ENCODE results near the gene MYMX. TPM values are rescaled to one million over a fixed set of nuclear protein-coding genes. Genes with fewer than 3 reads are reported as not detected.

Gene MYMX
- total RNA-seq, 1 experiment from 2014 or later = not detected

- ChIA-PET CTCF (no interaction called here), POLR2A (no interaction called here), RAD21 (ENCODE audit: low non-redundant PET in 1 of 2, low total read pairs in 2 of 2, uncharacterized antibody in 2 of 2, unreplicated experiment in 2 of 2) (no interaction called here)
- H3K27ac ChIP-seq (ENCODE audit: low read depth, low read length) = no peak overlapping the region
- no peaks in the 10 kb centered on the region for H3K9me3 ChIP-seq (ENCODE audit: control insufficient read depth in 1 of 2, insufficient read depth in 1 of 2, low read depth in 1 of 2, low read length in 2 of 2)
- TF ChIP-seq ATF3 (IDR thresholded peaks at IDR 0.05) (no peak), EZH2 (IDR thresholded peaks at IDR 0.05) (no peak), SIN3A (IDR thresholded peaks at IDR 0.05; ENCODE audit: low read depth) (no peak), SRF (IDR thresholded peaks at IDR 0.05; ENCODE audit: low read depth) (no peak), JUND (IDR thresholded peaks at IDR 0.05) (no peak), CBX3 (IDR thresholded peaks at IDR 0.05; ENCODE audit: low read depth) (no peak), REST (IDR thresholded peaks at IDR 0.05; ENCODE audit: low read depth) (no peak), EZH2phosphoT487 (IDR thresholded peaks at IDR 0.05; ENCODE audit: borderline replicate concordance) (no peak), YY1 (IDR thresholded peaks at IDR 0.05; ENCODE audit: extremely low read depth, insufficient replicate concordance, low read depth, low read length) (no peak), SP1 (IDR thresholded peaks at IDR 0.05; ENCODE audit: low read depth) (no peak), POLR2A (IDR thresholded peaks at IDR 0.05; ENCODE audit: borderline replicate concordance, extremely low read depth, insufficient read depth, insufficient read length) (no peak), ZNF274 (IDR thresholded peaks at IDR 0.05; ENCODE audit: low read depth, low read length) (no peak)
- DNase-seq (ENCODE audit: low read depth, low spot score) (no peak), ATAC-seq (no peak)
- peaks cover 2% of the 10 kb centered on the region; the same call in 1 of the 2 replicates for H4K20me1 ChIP-seq (ENCODE audit: insufficient read depth)
- no peaks in the 10 kb centered on the region for H3K9me2 ChIP-seq (ENCODE audit: insufficient read depth)
- H3K9ac ChIP-seq (ENCODE audit: low read length) = no peak overlapping the region
- H3K4me1 ChIP-seq (ENCODE audit: control insufficient read depth in 1 of 2, insufficient read depth in 2 of 2, low read length in 2 of 2) = peaks cover 10 to 39% of the 10 kb centered on the region in 2 experiments
- intact Hi-C loops (cut with micrococcal nuclease) = no loop called here
- no peak overlapping the region for H2AFZ ChIP-seq (ENCODE audit: low read depth, low read length, poor library complexity, severe bottlenecking)
- H3K36me3 ChIP-seq (ENCODE audit: control insufficient read depth in 1 of 2, insufficient read depth in 2 of 2, low read length in 2 of 2) = peaks cover 4 to 10% of the 10 kb centered on the region in 2 experiments; a peak in 2 of 4 replicates
- no peaks in the 10 kb centered on the region for H3K27me3 ChIP-seq (ENCODE audit: insufficient read depth, low read length)
- H3K4me3 ChIP-seq (replicated peaks in 1 of 2; ENCODE audit: low read depth in 1 of 2, low read length in 2 of 2) = no peak overlapping the region
- no TSS peak for BruUV-seq (replicated peaks)
- H3K79me2 ChIP-seq (ENCODE audit: insufficient read depth, low read length) = peaks cover 36% of the 10 kb centered on the region
- H3K4me2 ChIP-seq (ENCODE audit: low read length) = no peak overlapping the region
These were observed 43.9 kb downstream of the MYMX start for GRCh38 chr6:44260451-44261297.
